ENCODE results near the gene STK39. TPM values are rescaled to one million over a fixed set of nuclear protein-coding genes. Genes with fewer than 3 reads are reported as not detected.

Gene STK39
- total RNA-seq, 1 experiment from 2014 or later: 16.9 TPM

GRCh38 chr2:168244318-168244717, 3.1 kb downstream of the STK39 start:
- no peak for DNase-seq (ENCODE audit: low read depth)

- DNase-seq (ENCODE audit: low read depth): no peak
Measured at GRCh38 chr2:168243061-168243460, 4.3 kb downstream of the STK39 start.

DNA sequence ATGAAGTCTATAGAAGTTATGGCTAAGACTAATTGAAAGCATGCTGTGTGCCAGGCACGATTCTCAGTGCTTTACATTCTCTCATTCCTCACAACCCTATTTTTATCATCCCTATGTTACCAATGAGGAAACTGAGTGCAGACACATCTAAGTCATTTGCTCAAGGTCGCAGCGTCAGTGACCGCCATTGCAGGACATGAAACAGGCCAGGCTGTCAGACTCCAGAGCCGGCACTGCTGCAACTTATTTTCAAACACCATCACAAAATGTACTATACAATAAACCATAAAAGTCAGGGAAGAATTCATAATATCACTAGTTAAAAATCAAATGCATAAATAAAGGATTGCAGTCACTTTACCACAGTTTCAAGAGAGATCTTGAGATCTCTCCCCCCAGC, 5.6 kb downstream of the STK39 start:
- DNase-seq (ENCODE audit: low read depth): no peak

DNA sequence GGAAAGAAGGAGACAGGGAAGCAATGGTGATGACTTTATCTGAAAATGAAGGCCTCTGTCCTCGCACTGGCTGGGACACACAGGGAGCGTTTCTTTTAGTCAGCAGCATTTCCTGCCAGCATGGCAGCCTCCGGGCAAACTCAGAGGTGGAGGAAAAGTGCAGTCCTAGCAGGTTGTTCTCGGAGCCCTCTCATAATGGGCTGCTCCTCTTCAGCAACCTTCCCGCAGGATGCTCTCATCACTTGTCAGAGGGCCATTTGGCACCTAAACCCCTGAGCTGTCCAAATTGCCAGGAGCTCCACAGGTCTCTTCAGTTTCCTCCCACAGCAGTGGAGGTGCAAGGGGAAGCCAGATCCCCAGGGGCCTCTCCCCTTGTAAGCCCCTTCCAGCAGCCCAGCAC, 6.2 kb downstream of the STK39 start:
- DNase-seq (ENCODE audit: low read depth): no peak

DNA sequence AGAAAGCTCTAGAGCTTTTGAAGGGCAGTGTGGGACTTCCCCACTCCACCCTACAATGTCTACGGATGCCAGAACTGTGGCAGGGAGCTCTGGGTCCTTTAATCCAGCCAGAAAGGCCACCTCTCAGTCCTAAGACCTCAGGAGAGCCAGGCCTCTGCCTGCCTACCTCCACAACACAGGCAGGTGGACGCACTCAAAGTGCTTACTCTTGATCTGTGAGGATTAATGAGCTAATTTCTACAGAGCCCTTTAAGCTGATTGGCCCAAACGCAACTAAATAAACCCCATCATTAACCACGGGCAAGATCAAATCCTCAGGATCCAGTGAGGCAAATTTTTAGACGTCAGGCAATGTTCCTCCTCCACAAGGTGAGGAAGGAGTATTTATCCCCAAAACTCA, 8.1 kb downstream of the STK39 start:
- no peak for DNase-seq (ENCODE audit: low read depth)

GRCh38 chr2:168237741-168238140, 9.7 kb downstream of the STK39 start:
- peak; percentile 17 for DNase-seq (ENCODE audit: low read depth)

- DNase-seq (ENCODE audit: low read depth): no peak
Measured at GRCh38 chr2:168234407-168235085, 12.8 kb downstream of the STK39 start.

DNA sequence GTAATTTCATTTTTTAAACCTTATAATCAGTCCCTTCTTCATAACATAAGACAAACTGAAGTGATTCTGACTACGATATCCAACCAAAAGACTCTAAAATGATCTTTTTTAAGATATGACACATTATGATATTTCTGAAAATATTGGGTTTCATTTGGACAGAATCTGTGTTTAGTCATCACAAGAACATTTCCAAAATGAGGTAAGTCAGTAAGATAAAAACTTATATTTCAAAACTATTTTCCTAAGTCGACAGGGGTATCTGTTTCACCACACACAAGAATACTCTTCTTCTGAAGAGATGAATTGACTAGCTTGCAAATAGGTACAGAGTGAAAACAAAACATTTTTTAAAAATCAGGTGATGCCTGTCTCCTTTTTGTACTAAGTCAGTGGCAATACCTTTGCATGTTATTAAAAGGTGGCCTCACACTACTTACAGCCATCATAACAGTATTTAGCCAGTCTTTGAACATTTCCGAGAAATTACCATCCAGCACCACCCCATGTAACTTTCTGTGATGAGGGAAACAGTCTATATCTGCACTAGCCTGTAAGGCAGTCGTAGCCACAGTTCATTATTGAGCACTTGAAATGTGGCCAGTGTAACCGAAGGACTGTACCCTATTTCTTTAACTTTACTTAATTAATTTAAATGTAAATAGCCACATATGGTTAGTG, 13.5 kb downstream of the STK39 start:
- no peak for DNase-seq (ENCODE audit: low read depth)

DNA sequence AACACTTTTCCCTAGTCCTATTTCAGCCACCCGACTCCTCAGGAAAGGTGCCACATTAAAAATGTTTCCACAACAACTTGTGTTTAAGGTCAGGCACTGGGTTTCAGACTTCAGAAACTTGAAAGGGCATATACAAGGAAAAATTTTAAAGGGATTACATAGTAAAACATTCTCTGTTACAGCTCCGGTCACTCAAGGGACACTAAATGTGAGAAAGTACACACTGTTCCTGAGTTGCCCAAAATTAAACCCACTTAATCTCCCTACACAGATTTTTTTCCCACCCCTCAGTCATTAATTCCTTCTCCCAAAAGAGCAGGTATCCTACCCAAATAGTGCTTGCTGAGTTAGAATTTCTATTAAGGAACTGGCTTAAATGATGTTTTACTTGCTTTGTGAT, 14.2 kb downstream of the STK39 start:
- DNase-seq (ENCODE audit: low read depth): no peak

DNA sequence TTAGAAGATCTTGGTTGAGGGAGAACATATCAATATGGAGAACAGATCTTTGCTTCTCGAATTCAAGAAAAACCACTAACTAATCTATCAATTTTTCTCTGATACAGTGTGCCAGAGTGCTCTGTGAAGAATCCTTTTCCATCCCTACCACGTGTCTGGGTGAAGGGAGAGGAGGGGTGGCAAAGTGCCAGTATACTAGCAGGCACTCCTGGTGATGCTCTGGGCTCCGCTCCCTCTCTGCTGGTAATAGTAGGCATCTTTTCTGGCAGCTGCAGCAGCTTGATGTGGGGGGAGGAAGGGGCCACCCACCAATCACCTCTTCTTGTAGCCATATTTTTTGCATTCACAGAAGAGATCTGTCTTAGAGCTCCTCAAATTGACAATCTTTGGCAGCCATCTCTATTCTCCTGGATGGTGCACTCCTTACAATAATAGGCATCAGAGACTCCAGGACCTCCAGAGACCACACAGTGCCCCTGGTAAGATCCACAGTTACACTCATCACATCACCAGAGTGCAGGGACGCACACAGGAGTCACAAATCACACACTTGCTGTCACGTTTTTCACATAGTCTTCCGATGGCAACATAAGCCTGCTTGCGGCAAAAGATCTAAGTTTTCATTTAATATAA, 15.7 kb downstream of the STK39 start:
- no peak for DNase-seq (ENCODE audit: low read depth)

DNA sequence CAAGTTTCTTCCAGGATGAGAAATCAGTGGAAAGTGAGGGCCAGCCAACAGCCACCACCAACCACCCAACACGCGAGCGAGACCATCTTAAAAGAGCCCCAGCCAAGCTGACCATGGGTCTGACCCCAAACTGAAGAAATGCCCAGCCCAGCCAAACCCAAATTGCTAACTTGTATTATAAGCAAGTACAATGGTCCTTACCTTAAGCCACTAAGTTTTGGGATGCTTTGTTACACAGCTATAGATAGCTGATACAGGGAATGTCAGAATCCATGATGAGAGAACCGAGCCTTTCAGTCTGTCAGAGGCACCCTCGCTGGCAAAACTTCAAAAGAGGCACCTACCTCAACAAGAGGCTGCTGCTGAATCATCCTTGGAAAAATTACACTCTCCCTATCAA, 17.0 kb downstream of the STK39 start:
- DNase-seq (ENCODE audit: low read depth): no peak

GRCh38 chr2:168224346-168224745, 23.0 kb downstream of the STK39 start:
- DNase-seq (ENCODE audit: low read depth): no peak

GRCh38 chr2:168222088-168222487, 25.3 kb downstream of the STK39 start:
- no peak for DNase-seq (ENCODE audit: low read depth)

GRCh38 chr2:168220965-168221819, 26.2 kb downstream of the STK39 start:
- peak; percentile 69 for DNase-seq (ENCODE audit: low read depth)

GRCh38 chr2:168217920-168218319, 29.5 kb downstream of the STK39 start:
- no peak for DNase-seq (ENCODE audit: low read depth)

DNA sequence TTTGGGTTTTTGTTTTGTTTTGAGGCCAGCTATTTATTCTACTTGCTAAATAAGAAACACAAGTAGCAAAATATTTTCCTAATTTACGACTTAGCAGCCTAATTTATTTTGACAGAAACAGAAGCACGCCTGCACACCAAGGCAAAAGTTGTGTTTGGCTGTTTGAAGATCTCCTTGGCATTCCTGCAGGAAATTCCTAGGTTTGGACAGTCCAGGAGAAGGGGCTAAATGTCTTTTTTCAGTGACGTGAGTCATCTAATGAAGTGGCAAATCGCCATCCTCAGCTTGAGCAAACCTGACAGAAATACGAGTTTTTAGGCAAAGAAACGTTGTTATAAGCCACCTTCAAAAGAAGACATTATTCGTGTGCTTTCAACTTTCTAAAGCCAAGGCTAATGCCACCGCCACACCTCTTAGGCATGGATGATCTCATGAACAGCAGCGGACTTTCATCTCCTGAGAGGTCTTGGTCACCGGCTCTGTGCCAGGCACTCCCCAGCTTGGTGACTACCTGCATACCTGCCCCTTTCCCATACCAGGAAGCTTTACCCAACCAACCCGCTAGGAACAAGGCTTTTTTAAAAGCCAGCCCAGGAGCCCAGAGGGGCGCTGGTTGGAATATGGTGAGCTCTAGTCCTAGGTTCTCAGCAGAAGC, 30.9 kb downstream of the STK39 start:
- peak; percentile 56 for DNase-seq (ENCODE audit: low read depth)

DNA sequence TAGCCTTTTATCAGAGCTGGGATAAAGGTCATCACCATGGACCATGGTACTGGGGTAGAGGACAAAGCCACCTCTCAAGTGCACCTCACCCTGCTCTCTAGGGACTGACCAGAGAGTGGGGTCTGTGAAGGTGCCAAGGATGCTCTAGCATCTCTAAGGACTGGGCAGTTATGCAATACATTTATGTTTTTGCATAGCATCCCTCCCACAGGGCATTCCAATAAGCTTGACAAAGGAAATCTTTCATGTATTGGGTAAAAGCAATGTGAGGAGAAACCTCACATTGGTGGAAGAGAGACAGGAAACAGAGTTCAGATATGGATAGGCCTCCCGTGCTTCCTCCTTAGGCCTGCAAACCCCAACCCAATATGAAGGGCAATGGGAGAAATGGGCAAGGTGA, 31.6 kb downstream of the STK39 start:
- no peak for DNase-seq (ENCODE audit: low read depth)

- DNase-seq (ENCODE audit: low read depth): no peak
Measured at GRCh38 chr2:168212866-168213265, 34.5 kb downstream of the STK39 start.

DNA sequence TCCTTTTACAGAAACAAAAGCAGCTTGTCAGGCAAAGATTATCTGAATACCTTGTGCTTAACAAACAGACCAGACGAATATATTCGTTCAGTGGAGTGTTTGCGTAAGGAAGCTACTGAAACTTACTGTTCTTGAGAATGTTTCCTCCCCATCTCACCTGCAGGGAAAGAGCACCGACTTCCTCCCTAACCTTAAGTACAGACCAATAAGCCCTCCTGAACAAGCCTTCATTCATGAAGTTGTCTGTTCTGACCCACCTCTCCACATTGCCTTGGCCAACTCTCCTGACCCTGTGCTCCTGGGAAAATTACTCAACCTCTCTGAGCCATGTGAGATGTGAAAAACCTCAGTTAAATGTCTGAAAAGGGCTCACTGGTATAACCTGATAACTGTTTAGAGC, 35.2 kb downstream of the STK39 start:
- DNase-seq (ENCODE audit: low read depth): peak; percentile 66

GRCh38 chr2:168211664-168212163, 35.7 kb downstream of the STK39 start:
- DNase-seq (ENCODE audit: low read depth): no peak
